PC-3 (cell line): ENCODE measurements around the gene CCNE1. TPM values are rescaled to one million over a fixed set of nuclear protein-coding genes. Genes with fewer than 3 reads are reported as not detected.

Experiments
- ATAC-seq: fragments of 200-7000 bp; cut with Tn5 transposase; 2 replicates; pipeline ENCODE4 v1.9.1; 2020; ENCODE audit warnings: mild to moderate bottlenecking, moderate library complexity
- BruUV-seq: library from RNA; stranded (reverse); fragments of 400-500 nt; replicated peaks from 2 replicates; lab custom pipeline; 2021; lab: Mats Ljungman, UMichigan
- CTCF ChIA-PET: fragments of 300-600 bp; sonication (Branson Sonifier 250); formaldehyde crosslinking; loops from one replicate; lab custom pipeline; 2022; ENCODE audit warnings: antibody characterized with exemption; lab: Charles Lee
- POLR2A ChIA-PET: fragments of 300-600 bp; sonication (Branson Sonifier 250); formaldehyde crosslinking; loops from one replicate; lab custom pipeline; 2022; ENCODE audit warnings: antibody characterized with exemption; ENCODE audit not compliant: unreplicated experiment; lab: Charles Lee
- DNase-seq: peaks from one replicate; pipeline ENCODE4 v3.0.0-alpha.2; 2015
- H2AFZ ChIP-seq: fragments of 300-600 bp; sonication (generic); 2 replicates; pipeline ENCODE4 v1.6.0; 2016; ENCODE audit warnings: antibody characterized with exemption, low read length
- H3F3A ChIP-seq: fragments of 300-600 bp; sonication (generic); one replicate; pipeline ENCODE4 v1.6.0; 2017; ENCODE audit warnings: antibody characterized with exemption, low read length, control low read depth, mild to moderate bottlenecking; ENCODE audit not compliant: unreplicated experiment
- H3K27ac ChIP-seq: fragments of 300-600 bp; sonication (generic); 2 replicates; pipeline ENCODE4 v1.5.1; 2016; ENCODE audit warnings: mild to moderate bottlenecking, low read length
- H3K27me3 ChIP-seq: fragments of 300-600 bp; sonication (generic); 2 replicates; pipeline ENCODE4 v1.6.1; 2016; ENCODE audit warnings: low read length, mixed read lengths
- H3K36me3 ChIP-seq: fragments of 300-600 bp; sonication (generic); 2 replicates; pipeline ENCODE4 v1.6.1; 2016; ENCODE audit warnings: low read depth, mixed run types, low read length, mixed read lengths
- H3K4me1 ChIP-seq: fragments of 300-600 bp; sonication (generic); 2 replicates; pipeline ENCODE4 v1.5.1; 2016; ENCODE audit warnings: low read length; ENCODE audit not compliant: insufficient read depth
- H3K4me2 ChIP-seq: fragments of 300-600 bp; sonication (generic); 2 replicates; pipeline ENCODE4 v1.6.0; 2016; ENCODE audit warnings: low read length
- H3K4me3 ChIP-seq: fragments of 300-600 bp; sonication (generic); 2 replicates; pipeline ENCODE4 v1.5.1; 2016; ENCODE audit warnings: mild to moderate bottlenecking, low read length, mixed read lengths
- H3K79me2 ChIP-seq: fragments of 300-600 bp; sonication (generic); 2 replicates; pipeline ENCODE4 v1.6.1; 2017; ENCODE audit warnings: low read length, mixed read lengths
- H3K9ac ChIP-seq: fragments of 300-600 bp; sonication (generic); 2 replicates; pipeline ENCODE4 v1.6.0; 2016; ENCODE audit warnings: mild to moderate bottlenecking, low read length
- H3K9me2 ChIP-seq: fragments of 300-600 bp; sonication (generic); replicated peaks from 2 replicates; pipeline ENCODE4 v1.6.1; 2016; ENCODE audit warnings: mixed run types, low read length, mixed read lengths
- H3K9me3 ChIP-seq: fragments of 300-600 bp; sonication (generic); 2 replicates; pipeline ENCODE4 v1.6.1; 2016; ENCODE audit warnings: low read length, mixed read lengths
- H4K20me1 ChIP-seq: fragments of 300-600 bp; sonication (generic); 2 replicates; pipeline ENCODE4 v1.6.1; 2016; ENCODE audit warnings: low read length, mixed read lengths
- EZH2 ChIP-seq: fragments of 300-600 bp; sonication (generic); IDR thresholded peaks from one replicate; pipeline ENCODE4 v1.6.1; 2017; ENCODE audit warnings: antibody characterized with exemption, mild to moderate bottlenecking, low read length; ENCODE audit not compliant: unreplicated experiment
- EZH2phosphoT487 ChIP-seq: fragments of 300-600 bp; sonication (generic); IDR thresholded peaks from 2 replicates; pipeline ENCODE4 v1.6.1; 2018; ENCODE audit warnings: mild to moderate bottlenecking, antibody characterized with exemption, low read length, borderline replicate concordance
- intact Hi-C: fragments of 100-400 bp; cut with micrococcal nuclease; formaldehyde crosslinking; loops from 2 replicates; pipeline ENCODE4 v1.9.0; 2023
- total RNA-seq: library from RNA; depleted of rRNA; stranded (reverse); fragments of >200 nt; gene quantifications from 2 replicates; pipeline ENCODE4 v1.2.3, GENCODE V29; 2014
- TF ChIP-seq, protein P1 (sequence below): fragments of 300-600 bp; sonication (generic); conservative IDR thresholded peaks from 2 replicates; pipeline ENCODE4 v1.5.1; 2017; ENCODE audit warnings: antibody characterized with exemption, low read depth, mild to moderate bottlenecking, low read length

The CCNE1 gene
- total RNA-seq, 1 experiment from 2014 or later = 10.9 TPM

- no peak overlapping the region for H3K4me2 ChIP-seq
- no peaks in the 10 kb centered on the region for H4K20me1 ChIP-seq
- H3K4me3 ChIP-seq = no peak overlapping the region
- H3K9ac ChIP-seq = no peak overlapping the region
- no TSS peak for BruUV-seq
- peaks cover 24% of the 10 kb centered on the region for H3K4me1 ChIP-seq
- no peaks in the 10 kb centered on the region for H3K36me3 ChIP-seq
- TF ChIP-seq, protein P1, sequence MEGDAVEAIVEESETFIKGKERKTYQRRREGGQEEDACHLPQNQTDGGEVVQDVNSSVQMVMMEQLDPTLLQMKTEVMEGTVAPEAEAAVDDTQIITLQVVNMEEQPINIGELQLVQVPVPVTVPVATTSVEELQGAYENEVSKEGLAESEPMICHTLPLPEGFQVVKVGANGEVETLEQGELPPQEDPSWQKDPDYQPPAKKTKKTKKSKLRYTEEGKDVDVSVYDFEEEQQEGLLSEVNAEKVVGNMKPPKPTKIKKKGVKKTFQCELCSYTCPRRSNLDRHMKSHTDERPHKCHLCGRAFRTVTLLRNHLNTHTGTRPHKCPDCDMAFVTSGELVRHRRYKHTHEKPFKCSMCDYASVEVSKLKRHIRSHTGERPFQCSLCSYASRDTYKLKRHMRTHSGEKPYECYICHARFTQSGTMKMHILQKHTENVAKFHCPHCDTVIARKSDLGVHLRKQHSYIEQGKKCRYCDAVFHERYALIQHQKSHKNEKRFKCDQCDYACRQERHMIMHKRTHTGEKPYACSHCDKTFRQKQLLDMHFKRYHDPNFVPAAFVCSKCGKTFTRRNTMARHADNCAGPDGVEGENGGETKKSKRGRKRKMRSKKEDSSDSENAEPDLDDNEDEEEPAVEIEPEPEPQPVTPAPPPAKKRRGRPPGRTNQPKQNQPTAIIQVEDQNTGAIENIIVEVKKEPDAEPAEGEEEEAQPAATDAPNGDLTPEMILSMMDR = no peak
- TF ChIP-seq EZH2phosphoT487 (no peak), EZH2 (no peak)
- H3F3A ChIP-seq = no peaks in the 10 kb centered on the region
- no peak for DNase-seq
- ChIA-PET CTCF (no interaction called here), POLR2A (no interaction called here)
- no peak for ATAC-seq
- no peak overlapping the region for H2AFZ ChIP-seq
- H3K9me2 ChIP-seq = no peaks in the 10 kb centered on the region
- intact Hi-C loops = no loop called here
- no peaks in the 10 kb centered on the region for H3K9me3 ChIP-seq
- no peaks in the 10 kb centered on the region for H3K79me2 ChIP-seq
- H3K27me3 ChIP-seq = no peaks in the 10 kb centered on the region
- H3K27ac ChIP-seq = no peak overlapping the region
Observed at GRCh38 chr19:29833614-29834261, 21.9 kb downstream of the CCNE1 start.

DNA sequence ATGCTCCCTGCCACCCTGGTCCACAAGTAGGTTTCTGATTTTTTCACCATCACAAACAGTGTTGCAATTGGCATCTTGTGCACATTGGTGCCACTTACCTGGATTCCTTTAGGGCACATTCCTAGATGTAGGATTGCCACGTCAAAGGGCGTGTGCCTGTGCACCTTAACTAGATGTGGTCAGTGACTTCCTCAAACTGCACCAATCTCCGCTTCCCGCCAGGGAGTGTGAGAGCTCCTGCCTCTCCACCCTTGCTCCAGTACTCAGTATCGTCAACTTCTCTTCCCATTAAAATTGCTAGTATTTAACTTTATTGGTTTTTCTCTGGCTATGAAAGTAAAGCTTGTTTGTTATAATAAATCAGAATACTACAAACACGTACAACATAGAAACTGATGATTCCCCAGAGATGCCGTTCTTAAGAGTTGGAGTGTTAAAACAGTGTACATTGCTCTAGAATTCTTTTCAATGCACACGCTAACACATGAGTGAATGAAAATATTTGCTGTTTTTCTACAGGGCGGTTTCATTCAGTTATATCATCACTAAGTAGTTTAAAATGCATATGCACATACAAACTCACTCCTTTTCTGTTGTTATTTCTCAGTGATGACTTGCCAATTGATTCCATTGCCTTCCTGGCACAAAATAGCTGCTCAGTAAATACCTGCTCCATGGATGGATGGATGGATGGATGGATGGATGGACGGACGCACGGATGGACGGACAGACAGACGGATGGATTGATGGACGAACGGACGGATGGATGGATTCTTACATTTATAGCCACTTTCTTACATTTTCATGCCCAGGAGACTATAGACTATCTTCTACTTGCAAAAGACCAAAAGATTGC, 23.4 kb downstream of the CCNE1 start:
- Histone ChIP-seq H3K4me3 (no peak overlapping the region), H3K27ac (0 out of 2 replicates have a peak overlapping the region, but pooled peaks have one; percentile 7), H3K36me3 (no peaks in the 10 kb centered on the region), H3K4me1 (peaks cover 24% of the 10 kb centered on the region), H3K4me2 (peak overlapping the region; percentile 53), H3K9me2 (no peaks in the 10 kb centered on the region), H3K9ac (no peak overlapping the region), H3K9me3 (no peaks in the 10 kb centered on the region), H3K27me3 (no peaks in the 10 kb centered on the region), H4K20me1 (no peaks in the 10 kb centered on the region), H3F3A (no peaks in the 10 kb centered on the region), H3K79me2 (no peaks in the 10 kb centered on the region), H2AFZ (0 out of 2 replicates have a peak overlapping the region, but pooled peaks have one; percentile 9)
- ChIA-PET POLR2A (no interaction called here), CTCF (interaction anchor here (0.6 kb wide), 1 partner anchor 14 kb away, joined by 4 read pairs; no protein-coding TSS in a partner anchor)
- peak; percentile 75 for DNase-seq
- TF ChIP-seq, protein P1 = peak; percentile 25; the same call in 1 of the 2 replicates
- no peak for TF ChIP-seq EZH2phosphoT487
- no TSS peak for BruUV-seq
- intact Hi-C loops = no loop called here
- ATAC-seq = peak; percentile 85
